Mononuclear cell (primary cell): Measurements from ENCODE around the gene MED23. TPM values are rescaled to one million over a fixed set of nuclear protein-coding genes. Genes with fewer than 3 reads are reported as not detected.

Source experiments
- H3K27me3 ChIP-seq: 2 replicates; pipeline ENCODE4 v1.6.0; 2011; ENCODE audit warnings: low read length, control low read depth; ENCODE audit not compliant: insufficient read depth
- H3K4me1 ChIP-seq: 2 replicates; pipeline ENCODE4 v1.5.1; 2011; ENCODE audit warnings: mild to moderate bottlenecking, low read length, control low read depth; ENCODE audit not compliant: insufficient read depth
- H3K4me3 ChIP-seq: 2 replicates; pipeline ENCODE4 v1.5.1; 2011; ENCODE audit warnings: mild to moderate bottlenecking, low read length, moderate library complexity
- H3K9me3 ChIP-seq: 2 replicates; pipeline ENCODE4 v1.5.1; 2011; ENCODE audit warnings: low read depth, mild to moderate bottlenecking, control low read depth, low read length
- total RNA-seq: library from RNA; depleted of rRNA; stranded (reverse); fragments of >200 nt; gene quantifications from one replicate; pipeline ENCODE4 v1.2.3, GENCODE V29; 2012

Gene MED23
- total RNA-seq, 1 donor = 106 TPM

- no peaks in the 10 kb centered on the region for H3K4me1 ChIP-seq
- no peaks in the 10 kb centered on the region for H3K9me3 ChIP-seq
- no peak overlapping the region for H3K4me3 ChIP-seq
- no peaks in the 10 kb centered on the region for H3K27me3 ChIP-seq
These were observed 18.2 kb upstream of the MED23 start for GRCh38 chr6:131646249-131646670.

GRCh38 chr6:131645846-131646245 lies 17.8 kb upstream of the MED23 start:
- no peaks in the 10 kb centered on the region for H3K27me3 ChIP-seq

GRCh38 chr6:131644921-131645320 lies 16.9 kb upstream of the MED23 start:
- Histone ChIP-seq H3K4me3 (no peak overlapping the region), H3K4me1 (no peaks in the 10 kb centered on the region), H3K27me3 (no peaks in the 10 kb centered on the region), H3K9me3 (no peaks in the 10 kb centered on the region)

More at GRCh38 chr6:131645846-131646245, 17.8 kb upstream of the MED23 start:
- Histone ChIP-seq H3K4me3 (no peak overlapping the region), H3K4me1 (no peaks in the 10 kb centered on the region), H3K9me3 (no peaks in the 10 kb centered on the region)

- Histone ChIP-seq H3K9me3 (no peaks in the 10 kb centered on the region), H3K27me3 (no peaks in the 10 kb centered on the region), H3K4me3 (no peak overlapping the region), H3K4me1 (no peaks in the 10 kb centered on the region)
These were observed 15.9 kb upstream of the MED23 start for GRCh38 chr6:131643855-131644460.

- Histone ChIP-seq H3K27me3 (no peaks in the 10 kb centered on the region), H3K9me3 (no peaks in the 10 kb centered on the region), H3K4me1 (no peaks in the 10 kb centered on the region), H3K4me3 (no peak overlapping the region)
These were observed 15.1 kb upstream of the MED23 start for GRCh38 chr6:131642987-131643611.

- H3K4me1 ChIP-seq = no peaks in the 10 kb centered on the region
These were observed 14.5 kb upstream of the MED23 start for GRCh38 chr6:131642565-131642964.

GRCh38 chr6:131641554-131641953 lies 13.5 kb upstream of the MED23 start:
- no peaks in the 10 kb centered on the region for H3K9me3 ChIP-seq
- H3K4me3 ChIP-seq = no peak overlapping the region
- H3K4me1 ChIP-seq = no peaks in the 10 kb centered on the region
- H3K27me3 ChIP-seq = no peaks in the 10 kb centered on the region

More at GRCh38 chr6:131642565-131642964, 14.5 kb upstream of the MED23 start:
- Histone ChIP-seq H3K9me3 (no peaks in the 10 kb centered on the region), H3K4me3 (no peak overlapping the region), H3K27me3 (no peaks in the 10 kb centered on the region)

- no peaks in the 10 kb centered on the region for H3K27me3 ChIP-seq
- H3K4me3 ChIP-seq = no peak overlapping the region
- H3K4me1 ChIP-seq = peaks cover 3% of the 10 kb centered on the region
- H3K9me3 ChIP-seq = no peaks in the 10 kb centered on the region
These were observed 12.5 kb upstream of the MED23 start for GRCh38 chr6:131640576-131640975.

- Histone ChIP-seq H3K4me3 (no peak overlapping the region), H3K9me3 (no peaks in the 10 kb centered on the region), H3K27me3 (no peaks in the 10 kb centered on the region), H3K4me1 (peaks cover 5% of the 10 kb centered on the region)
These were observed 12.1 kb upstream of the MED23 start for GRCh38 chr6:131640100-131640499.

GRCh38 chr6:131638013-131638412 lies 10.0 kb upstream of the MED23 start:
- Histone ChIP-seq H3K27me3 (no peaks in the 10 kb centered on the region), H3K4me3 (no peak overlapping the region), H3K9me3 (no peaks in the 10 kb centered on the region), H3K4me1 (peaks cover 5% of the 10 kb centered on the region)

GRCh38 chr6:131636880-131637792 lies 9.1 kb upstream of the MED23 start, which contains the start of gene ENPP3:
TSS of gene ENPP3 (plus strand) at chr6:131637302. CDS start at chr6:131637385, 83 bp downstream.
- Histone ChIP-seq H3K27me3 (no peaks in the 10 kb centered on the region), H3K4me1 (peaks cover 5% of the 10 kb centered on the region), H3K4me3 (no peak within 1 kb of the TSS), H3K9me3 (no peaks in the 10 kb centered on the region)

GRCh38 chr6:131635384-131636340 lies 7.6 kb upstream of the MED23 start:
- Histone ChIP-seq H3K27me3 (no peaks in the 10 kb centered on the region), H3K4me1 (peaks cover 5% of the 10 kb centered on the region), H3K9me3 (no peaks in the 10 kb centered on the region), H3K4me3 (no peak overlapping the region)

- Histone ChIP-seq H3K9me3 (no peaks in the 10 kb centered on the region), H3K27me3 (no peaks in the 10 kb centered on the region), H3K4me3 (no peak overlapping the region), H3K4me1 (peaks cover 16% of the 10 kb centered on the region)
These were observed 3.7 kb upstream of the MED23 start for GRCh38 chr6:131631625-131632289.

GRCh38 chr6:131629651-131630050 lies 1.6 kb upstream of the MED23 start:
- H3K4me3 ChIP-seq = no peak overlapping the region
- no peaks in the 10 kb centered on the region for H3K27me3 ChIP-seq
- peaks cover 10% of the 10 kb centered on the region for H3K4me1 ChIP-seq
- no peaks in the 10 kb centered on the region for H3K9me3 ChIP-seq
